Gastrocnemius medialis (tissue), 4 donors: ENCODE data around the gene METTL21C. TPM values are rescaled to one million over a fixed set of nuclear protein-coding genes. Genes with fewer than 3 reads are reported as not detected.

ENCODE experiments used
- ATAC-seq, 2 donors: fragments of 150-250 bp; one replicate each; pipeline ENCODE4 v1.9.1; 2016
- DNase-seq, 2 donors: peaks; one replicate each; pipeline ENCODE4 v3.0.0-alpha.2; 2019
- H3K27ac ChIP-seq, 4 donors: fragments of 200-600 bp; sonication (generic); 1 replicate in 1 of 4; 2 replicates in 3 of 4; pipeline ENCODE4 v1.5.1; 2016 to 2018; ENCODE audit warnings: mild to moderate bottlenecking in 2 of 4, moderate library complexity in 1 of 4
- H3K27me3 ChIP-seq, 3 donors: fragments of 200-600 bp; sonication (generic) in 2 of 3; 1 replicate in 1 of 3; 2 replicates in 2 of 3; pipeline versions ENCODE4 v1.5.1 to v1.6.0; 2016 to 2019; ENCODE audit warnings: mild to moderate bottlenecking in 1 of 3, moderate library complexity in 1 of 3
- H3K36me3 ChIP-seq, 2 donors: fragments of 200-600 bp; sonication (generic) in 1 of 2; one replicate each; pipeline ENCODE4 v1.5.1; 2017 to 2018
- H3K4me1 ChIP-seq, 2 donors: fragments of 200-600 bp; sonication (generic) in 1 of 2; one replicate each; pipeline ENCODE4 v1.5.1; 2016 to 2017; ENCODE audit warnings: mild to moderate bottlenecking in 2 of 2
- H3K4me3 ChIP-seq, 4 donors: fragments of 200-600 bp; sonication (generic) in 3 of 4; 1 replicate in 1 of 4; 2 replicates in 3 of 4; pipeline ENCODE4 v1.5.1; 2016 to 2019; ENCODE audit warnings: mild to moderate bottlenecking in 2 of 4
- H3K9me3 ChIP-seq, 3 donors: fragments of 200-600 bp; sonication (generic) in 2 of 3; 1 replicate in 1 of 3; 2 replicates in 2 of 3; pipeline ENCODE4 v1.5.1; 2016 to 2019
- CTCF ChIP-seq, 5 experiments: fragments of 450-650 bp in 3 of 5; fragments of 200-600 bp in 2 of 5; sonication (generic) in 2 of 5; IDR thresholded peaks in 4 of 5; conservative IDR thresholded peaks in 1 of 5; 1 replicate in 4 of 5; 2 replicates in 1 of 5; pipeline ENCODE4 v1.5.1; 2016 to 2019; ENCODE audit warnings: antibody characterized with exemption in 5 of 5, mild to moderate bottlenecking in 3 of 5, moderate library complexity in 3 of 5
- POLR2A ChIP-seq, 2 donors: fragments of 450-650 bp; IDR thresholded peaks; one replicate each; pipeline ENCODE4 v1.6.1; 2017; ENCODE audit warnings: antibody characterized with exemption in 2 of 2, mild to moderate bottlenecking in 2 of 2, moderate library complexity in 2 of 2
- in situ Hi-C, 4 donors: fragments of 200-750 bp; cut with MboI; loops; one replicate each; pipeline versions ENCODE4 v1.15.0 to v1.8.0; 2017; ENCODE audit warnings: low sequenced_read_pairs in 4 of 4
- intact Hi-C: fragments of 100-400 bp; cut with DNase I; formaldehyde crosslinking; loops from one replicate; pipeline ENCODE4 v1.15.1; 2023; ENCODE audit warnings: low total_unique reads
- total RNA-seq, 4 donors: library from RNA; depleted of rRNA; stranded (reverse); fragments of >200 nt; gene quantifications; one replicate each; pipeline versions ENCODE4 v1.1.0 to v1.2.3, GENCODE V29; 2016

The METTL21C gene
- total RNA-seq, 4 donors from 2014 or later, result 2.2 TPM; not detected in 3

GRCh38 chr13:102693250-102693649, 1.6 kb downstream of the METTL21C start:
- Histone ChIP-seq H3K27ac (peak overlapping the region; percentile 11 to 82 (median 77)), H3K4me3 (no peak overlapping the region), H3K36me3 (no peaks in the 10 kb centered on the region), H3K27me3 (no peaks in the 10 kb centered on the region), H3K4me1 (peaks cover 27 to 29% of the 10 kb centered on the region in 2 donors), H3K9me3 (no peaks in the 10 kb centered on the region)
- in situ Hi-C loops (no loop called here), intact Hi-C loops (no loop called here)
- DNase-seq (no peak), ATAC-seq (peak in 1 of 2 donors; percentile 22)
- no peak for TF ChIP-seq POLR2A (IDR thresholded peaks at IDR 0.05)
- TF ChIP-seq CTCF (IDR thresholded peaks at IDR 0.05 in 4 of 5, conservative IDR thresholded peaks at IDR 0.05 in 1 of 5), result no peak

GRCh38 chr13:102692491-102692826, 2.4 kb downstream of the METTL21C start:
- no peak for DNase-seq
- peak in 1 of 2 donors; percentile 21 for ATAC-seq
- no peaks in the 10 kb centered on the region for H3K9me3 ChIP-seq
- no peak for TF ChIP-seq CTCF (IDR thresholded peaks at IDR 0.05 in 4 of 5, conservative IDR thresholded peaks at IDR 0.05 in 1 of 5)
- no peak for TF ChIP-seq POLR2A (IDR thresholded peaks at IDR 0.05)
- peaks cover 27 to 29% of the 10 kb centered on the region in 2 donors for H3K4me1 ChIP-seq
- H3K4me3 ChIP-seq, result peak overlapping the region in 2 of 4 donors; percentile 11 to 28
- no peaks in the 10 kb centered on the region for H3K27me3 ChIP-seq
- in situ Hi-C loops (no loop called here), intact Hi-C loops (no loop called here)
- peak overlapping the region; percentile 76 to 82 (median 77) for H3K27ac ChIP-seq
- no peaks in the 10 kb centered on the region for H3K36me3 ChIP-seq

GRCh38 chr13:102690883-102691282, 4.0 kb downstream of the METTL21C start:
- DNase-seq (no peak), ATAC-seq (no peak)
- no peaks in the 10 kb centered on the region for H3K36me3 ChIP-seq
- no peak for TF ChIP-seq POLR2A (IDR thresholded peaks at IDR 0.05)
- no peak for TF ChIP-seq CTCF (IDR thresholded peaks at IDR 0.05 in 4 of 5, conservative IDR thresholded peaks at IDR 0.05 in 1 of 5)
- in situ Hi-C loops, result no loop called here
- peak overlapping the region; percentile 76 to 82 (median 77) for H3K27ac ChIP-seq
- H3K27me3 ChIP-seq, result no peaks in the 10 kb centered on the region
- intact Hi-C loops, result no loop called here
- peaks cover 27 to 29% of the 10 kb centered on the region in 2 donors for H3K4me1 ChIP-seq
- no peak overlapping the region for H3K4me3 ChIP-seq
- no peaks in the 10 kb centered on the region for H3K9me3 ChIP-seq

- no peaks in the 10 kb centered on the region for H3K27me3 ChIP-seq
- peaks cover 10 to 11% of the 10 kb centered on the region in 2 donors for H3K4me1 ChIP-seq
- H3K27ac ChIP-seq, result peak overlapping the region in 1 of 4 donors; percentile 42
- no peaks in the 10 kb centered on the region for H3K9me3 ChIP-seq
- in situ Hi-C loops, result no loop called here
- intact Hi-C loops, result no loop called here
- no peaks in the 10 kb centered on the region for H3K36me3 ChIP-seq
- TF ChIP-seq POLR2A (IDR thresholded peaks at IDR 0.05) (no peak), CTCF (IDR thresholded peaks at IDR 0.05 in 4 of 5, conservative IDR thresholded peaks at IDR 0.05 in 1 of 5) (no peak)
- no peak for ATAC-seq
- no peak for DNase-seq
- H3K4me3 ChIP-seq, result no peak overlapping the region
These were observed 6.4 kb downstream of the METTL21C start for GRCh38 chr13:102688306-102688973.

- H3K36me3 ChIP-seq, result no peaks in the 10 kb centered on the region
- no peaks in the 10 kb centered on the region for H3K9me3 ChIP-seq
- in situ Hi-C loops, result no loop called here
- no peak for ATAC-seq
- H3K27me3 ChIP-seq, result no peaks in the 10 kb centered on the region
- intact Hi-C loops, result no loop called here
- DNase-seq, result no peak
- no peak overlapping the region for H3K4me3 ChIP-seq
- H3K27ac ChIP-seq, result no peak overlapping the region
- no peak for TF ChIP-seq POLR2A (IDR thresholded peaks at IDR 0.05)
- no peak for TF ChIP-seq CTCF (IDR thresholded peaks at IDR 0.05 in 4 of 5, conservative IDR thresholded peaks at IDR 0.05 in 1 of 5)
- H3K4me1 ChIP-seq, result peaks cover 8% of the 10 kb centered on the region in 2 donors
These were observed 7.3 kb downstream of the METTL21C start for GRCh38 chr13:102687520-102687919.
